22Rv1 (cell line): ENCODE results near the gene PXT1.

Experiments
- H3K27ac ChIP-seq: fragments of 450-650 bp; 2 replicates; pipeline ENCODE4 v1.5.1; 2017
- ZFX ChIP-seq: fragments of 450-650 bp; IDR thresholded peaks from 2 replicates; pipeline ENCODE4 v1.6.1; 2017; ENCODE audit warnings: antibody characterized with exemption, borderline replicate concordance
- TF ChIP-seq, protein P1 (sequence below): fragments of 450-650 bp; IDR thresholded peaks from 2 replicates; pipeline ENCODE4 v1.5.1; 2017; ENCODE audit warnings: mild to moderate bottlenecking

PXT1 gene

DNA sequence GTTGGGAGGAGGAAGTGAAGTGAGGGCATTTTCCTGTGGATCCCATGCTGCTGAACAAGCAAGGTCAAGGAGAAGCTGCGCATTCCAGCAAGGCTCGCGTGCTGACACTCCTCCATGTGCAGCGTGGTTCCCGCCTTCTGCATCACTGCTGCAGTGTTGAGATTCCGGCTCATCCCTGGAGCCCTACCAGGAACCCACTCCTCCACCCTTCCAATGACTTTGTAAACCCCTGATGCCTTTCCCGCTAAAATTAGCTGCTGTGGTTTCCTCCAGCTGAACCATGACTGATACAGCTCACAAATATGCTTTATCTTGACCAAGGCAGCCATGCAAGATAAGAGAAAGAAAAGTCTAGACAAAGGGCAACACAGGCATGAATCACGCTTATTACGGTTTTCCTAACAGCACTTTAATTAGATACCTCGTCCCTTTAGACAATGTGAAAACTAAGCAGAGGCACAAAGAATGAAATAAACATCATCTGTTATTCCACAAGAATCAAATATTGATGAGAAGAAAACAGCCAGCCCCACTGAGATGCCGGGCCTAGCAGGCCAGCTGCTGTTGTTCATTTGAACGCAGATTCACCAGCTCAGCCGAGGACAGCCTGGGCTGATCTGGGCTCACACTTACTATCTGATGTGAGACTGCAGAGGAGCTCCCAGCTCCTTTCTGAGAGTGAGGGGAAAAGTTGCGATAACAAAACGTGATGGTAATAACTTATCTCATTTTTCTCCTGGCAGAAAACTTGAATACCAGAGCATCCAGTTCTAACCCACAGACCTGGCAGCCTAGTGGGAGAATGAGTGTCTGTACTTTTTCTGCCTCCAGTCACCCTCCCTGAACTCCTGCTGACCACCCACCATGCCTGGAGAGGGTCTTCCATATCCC lies 91.7 kb downstream of the PXT1 start:
- no peak overlapping the region for H3K27ac ChIP-seq

DNA sequence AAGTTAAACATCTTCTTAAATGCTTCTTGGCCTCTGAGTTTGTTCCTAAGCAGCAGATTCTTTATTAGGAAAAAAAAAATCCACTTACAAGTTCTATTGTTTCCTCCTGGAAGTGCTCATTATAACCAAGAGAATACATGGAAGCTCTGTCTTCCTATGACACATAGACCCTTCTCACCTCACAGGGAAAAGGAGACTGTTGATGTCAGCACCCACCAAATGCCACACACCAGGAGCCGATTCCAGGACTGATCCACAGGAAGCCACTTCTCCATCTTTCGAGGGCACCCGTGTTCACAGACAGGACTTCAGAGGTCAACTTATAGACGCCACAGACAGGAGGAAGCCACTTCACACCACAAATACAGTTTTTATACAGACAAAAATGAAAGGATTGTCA lies 92.6 kb downstream of the PXT1 start:
- no peak for TF ChIP-seq ZFX
- TF ChIP-seq, protein P1, sequence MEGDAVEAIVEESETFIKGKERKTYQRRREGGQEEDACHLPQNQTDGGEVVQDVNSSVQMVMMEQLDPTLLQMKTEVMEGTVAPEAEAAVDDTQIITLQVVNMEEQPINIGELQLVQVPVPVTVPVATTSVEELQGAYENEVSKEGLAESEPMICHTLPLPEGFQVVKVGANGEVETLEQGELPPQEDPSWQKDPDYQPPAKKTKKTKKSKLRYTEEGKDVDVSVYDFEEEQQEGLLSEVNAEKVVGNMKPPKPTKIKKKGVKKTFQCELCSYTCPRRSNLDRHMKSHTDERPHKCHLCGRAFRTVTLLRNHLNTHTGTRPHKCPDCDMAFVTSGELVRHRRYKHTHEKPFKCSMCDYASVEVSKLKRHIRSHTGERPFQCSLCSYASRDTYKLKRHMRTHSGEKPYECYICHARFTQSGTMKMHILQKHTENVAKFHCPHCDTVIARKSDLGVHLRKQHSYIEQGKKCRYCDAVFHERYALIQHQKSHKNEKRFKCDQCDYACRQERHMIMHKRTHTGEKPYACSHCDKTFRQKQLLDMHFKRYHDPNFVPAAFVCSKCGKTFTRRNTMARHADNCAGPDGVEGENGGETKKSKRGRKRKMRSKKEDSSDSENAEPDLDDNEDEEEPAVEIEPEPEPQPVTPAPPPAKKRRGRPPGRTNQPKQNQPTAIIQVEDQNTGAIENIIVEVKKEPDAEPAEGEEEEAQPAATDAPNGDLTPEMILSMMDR: no peak
- H3K27ac ChIP-seq: no peak overlapping the region

More for the DNA sequence above, 91.7 kb downstream of the PXT1 start:
- TF ChIP-seq, protein P1: no peak
- TF ChIP-seq ZFX: no peak

DNA sequence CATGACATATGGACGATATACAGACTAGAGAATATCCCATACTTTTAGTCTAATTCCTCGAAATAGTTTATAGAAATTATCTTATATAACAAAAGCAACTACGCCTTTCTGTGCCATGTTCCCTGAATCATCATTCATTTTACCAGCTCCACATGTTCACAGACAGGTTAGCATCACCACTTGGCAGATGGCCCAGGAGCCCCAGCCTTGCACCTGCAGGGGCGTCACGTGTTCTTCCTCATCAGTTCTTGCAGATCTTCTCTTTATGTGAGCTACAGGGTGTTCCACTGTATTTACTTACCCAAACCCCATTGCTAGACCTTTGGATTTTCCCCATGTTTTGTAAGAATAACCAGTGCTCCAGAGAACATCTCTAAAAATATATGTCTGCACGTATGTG lies 93.4 kb downstream of the PXT1 start:
- TF ChIP-seq, protein P1: no peak
- TF ChIP-seq ZFX: no peak
- no peak overlapping the region for H3K27ac ChIP-seq

DNA sequence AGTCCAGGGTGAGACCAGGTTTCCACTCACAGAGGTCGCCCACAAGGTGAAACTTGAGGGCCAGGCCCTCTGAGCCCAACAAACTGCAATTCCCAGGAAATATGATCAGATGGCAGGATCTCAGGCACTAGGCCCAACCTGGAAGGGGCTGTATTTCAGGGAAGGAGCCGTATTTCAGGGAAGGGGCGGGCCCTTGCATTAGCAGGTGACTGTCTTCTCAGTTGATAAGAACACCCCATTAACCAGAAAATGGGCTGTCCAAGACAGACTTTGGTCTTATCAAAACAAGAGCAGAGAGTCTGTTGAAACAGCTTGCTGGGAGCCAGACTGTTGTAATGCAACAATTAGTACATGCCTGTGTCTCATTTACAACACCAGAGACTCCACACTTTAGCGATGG lies 95.0 kb downstream of the PXT1 start:
- no peak overlapping the region for H3K27ac ChIP-seq
- TF ChIP-seq, protein P1: no peak
- TF ChIP-seq ZFX: no peak

DNA sequence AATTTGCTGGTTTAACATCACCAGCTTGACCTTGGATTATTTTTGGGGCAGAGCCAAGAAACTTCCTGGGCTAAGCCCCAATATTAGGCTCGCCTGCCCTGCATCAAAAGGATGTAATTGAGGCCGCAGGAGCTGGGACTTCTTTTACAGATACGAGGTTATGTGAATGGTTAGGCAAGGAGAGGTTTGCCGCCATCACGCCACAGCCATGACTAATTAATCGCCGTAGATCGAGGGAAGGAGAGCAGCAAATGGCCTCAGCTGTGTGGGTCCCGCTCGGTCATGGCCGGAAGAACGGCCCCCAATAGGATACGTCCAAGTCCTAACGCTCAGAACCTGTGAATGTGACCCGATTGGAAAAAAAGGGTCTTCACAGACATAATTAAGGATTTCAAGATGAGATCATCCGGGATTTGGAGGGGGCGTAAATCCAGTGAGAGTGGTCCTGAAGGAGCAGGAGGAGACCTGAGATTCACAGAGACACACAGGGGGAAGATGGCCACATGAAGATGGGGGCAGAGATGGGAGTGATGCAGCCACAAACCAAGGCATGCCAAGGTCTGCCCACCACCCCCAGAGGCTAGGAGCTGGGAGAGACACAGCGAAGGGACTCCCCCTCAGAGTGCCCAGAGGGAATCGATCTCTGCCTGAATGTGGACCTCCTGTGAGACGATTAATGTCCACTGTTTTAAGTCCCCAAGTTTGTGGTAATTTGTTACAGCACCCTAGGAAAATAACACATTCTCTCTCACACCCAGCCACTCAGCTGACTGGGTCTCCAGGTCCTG lies 96.0 kb downstream of the PXT1 start:
- TF ChIP-seq, protein P1: no peak
- H3K27ac ChIP-seq: peak overlapping the region; percentile 81

DNA sequence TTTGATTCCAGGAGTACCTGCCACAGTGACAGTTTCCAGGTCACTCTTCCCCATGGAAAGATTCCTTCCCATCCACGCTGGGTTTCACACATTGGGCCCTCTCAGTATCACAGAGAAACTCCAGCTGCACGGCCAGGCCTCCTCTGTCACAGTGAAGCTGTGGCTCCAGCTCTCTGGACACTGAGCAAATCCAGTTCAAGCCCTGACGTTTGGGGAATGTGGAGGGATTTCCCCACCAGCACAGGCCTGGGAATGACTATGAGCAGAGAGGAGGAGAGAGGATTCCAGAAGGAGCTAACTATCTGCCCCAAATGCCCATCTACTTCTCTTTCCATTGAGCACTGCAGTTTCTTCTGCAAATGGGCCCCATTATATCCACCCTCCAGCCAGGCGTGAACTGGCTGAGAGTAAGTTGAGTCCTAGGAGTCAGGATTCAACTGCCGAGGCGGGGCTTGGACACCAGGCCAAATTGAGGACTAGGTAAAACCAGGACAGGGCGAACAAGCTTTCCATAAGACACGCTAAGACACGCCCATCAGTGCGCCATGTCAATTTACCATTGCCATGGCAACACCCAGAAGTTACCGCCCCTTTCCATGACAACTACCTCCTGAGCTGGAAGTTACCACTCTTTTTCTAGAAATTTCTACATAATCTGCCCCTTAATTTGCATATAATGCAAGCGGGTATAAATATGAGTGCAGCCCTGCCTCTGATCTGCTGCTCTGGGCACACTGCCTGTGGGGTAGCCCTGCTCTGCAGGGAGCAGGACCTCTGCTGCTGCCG lies 96.8 kb downstream of the PXT1 start:
- peak overlapping the region; percentile 81 for H3K27ac ChIP-seq
- TF ChIP-seq ZFX: no peak
- TF ChIP-seq, protein P1: no peak
